Lower leg skin (tissue), 4 donors: ENCODE data around the gene TNPO1. TPM values are rescaled to one million over a fixed set of nuclear protein-coding genes. Genes with fewer than 3 reads are reported as not detected.

Experiments used
- DNase-seq, 2 donors: peaks; one replicate each; pipeline ENCODE4 v3.0.0-alpha.2; 2019; ENCODE audit warnings: low spot score in 2 of 2
- H3K4me3 ChIP-seq: fragments of 200-600 bp; sonication (generic); 2 replicates; pipeline ENCODE4 v1.5.1; 2017; ENCODE audit warnings: mild to moderate bottlenecking, low read depth; ENCODE audit not compliant: poor library complexity, severe bottlenecking
- CTCF ChIP-seq, 3 donors: fragments of 450-650 bp; IDR thresholded peaks; one replicate each; pipeline ENCODE4 v1.5.1; 2016; ENCODE audit warnings: antibody characterized with exemption in 3 of 3, mild to moderate bottlenecking in 3 of 3, moderate library complexity in 2 of 3
- POLR2A ChIP-seq, 2 donors: fragments of 450-650 bp; IDR thresholded peaks; one replicate each; pipeline ENCODE4 v1.6.1; 2016 to 2017; ENCODE audit warnings: antibody characterized with exemption in 2 of 2, mild to moderate bottlenecking in 1 of 2, moderate library complexity in 1 of 2
- WGBS, 2 donors: methylation state at CpG; one replicate each; pipeline ENCODE4 v1.1.5; 2018; 5-methylcytosine and 5-hydroxymethylcytosine counted together
- intact Hi-C: fragments of 100-400 bp; cut with DNase I; formaldehyde crosslinking; loops from one replicate; pipeline ENCODE4 v1.15.0; 2023; ENCODE audit warnings: low total_unique reads
- total RNA-seq, 4 donors: library from RNA; depleted of rRNA; stranded (reverse); fragments of >200 nt; gene quantifications; one replicate each; pipeline ENCODE4 v1.1.0, GENCODE V29; 2016

Gene TNPO1
- total RNA-seq, 4 donors from 2014 or later: 55.5 to 83.4 (median 66.2) TPM

GRCh38 chr5:72842816-72843215, 26.4 kb downstream of the TNPO1 start:
- TF ChIP-seq CTCF (IDR thresholded peaks at IDR 0.05): no peak
- no peak for TF ChIP-seq POLR2A (IDR thresholded peaks at IDR 0.05)
- no peak for DNase-seq
- intact Hi-C loops: no loop called here
- H3K4me3 ChIP-seq: no peak overlapping the region

- no peak for DNase-seq
- intact Hi-C loops: no loop called here
- TF ChIP-seq CTCF (IDR thresholded peaks at IDR 0.05) (no peak), POLR2A (IDR thresholded peaks at IDR 0.05) (no peak)
- H3K4me3 ChIP-seq: no peak overlapping the region
Observed at GRCh38 chr5:72844218-72844603, 27.8 kb downstream of the TNPO1 start.

GRCh38 chr5:72845889-72846288, 29.4 kb downstream of the TNPO1 start:
- no peak for DNase-seq
- no peak overlapping the region for H3K4me3 ChIP-seq
- intact Hi-C loops: no loop called here
- 62 to 65% methylated on average over 2 of the region's 2 CpGs for WGBS, 2 donors
- TF ChIP-seq CTCF (IDR thresholded peaks at IDR 0.05): no peak
- TF ChIP-seq POLR2A (IDR thresholded peaks at IDR 0.05): no peak

- H3K4me3 ChIP-seq: no peak overlapping the region
- WGBS, 2 donors: 83 to 87% methylated on average over 2 of the region's 2 CpGs
- TF ChIP-seq CTCF (IDR thresholded peaks at IDR 0.05) (no peak), POLR2A (IDR thresholded peaks at IDR 0.05) (no peak)
- no peak for DNase-seq
- intact Hi-C loops: no loop called here
Observed at GRCh38 chr5:72846483-72846882, 30.0 kb downstream of the TNPO1 start.

- 7 to 9% methylated on average over 3 of the region's 3 CpGs for WGBS, 2 donors
- TF ChIP-seq POLR2A (IDR thresholded peaks at IDR 0.05): no peak
- TF ChIP-seq CTCF (IDR thresholded peaks at IDR 0.05): no peak
- intact Hi-C loops: no loop called here
- DNase-seq: no peak
- no peak overlapping the region for H3K4me3 ChIP-seq
Observed at GRCh38 chr5:72847439-72847838, 31.0 kb downstream of the TNPO1 start.

GRCh38 chr5:72847989-72848473, 31.6 kb downstream of the TNPO1 start:
- peak in 1 of 2 donors; percentile 16 for TF ChIP-seq POLR2A (IDR thresholded peaks at IDR 0.05)
- TF ChIP-seq CTCF (IDR thresholded peaks at IDR 0.05): no peak
- H3K4me3 ChIP-seq: peak overlapping the region; percentile 80
- intact Hi-C loops: no loop called here
- DNase-seq: peak; percentile 84 to 97
- 0% methylated on average over 23 to 29 of the region's 32 CpGs for WGBS, 2 donors
